Colonic mucosa (tissue), 4 donors: ENCODE data around the gene OR52M1. TPM values are rescaled to one million over a fixed set of nuclear protein-coding genes. Genes with fewer than 3 reads are reported as not detected.

ENCODE experiments used
- DNase-seq: peaks from one replicate; pipeline ENCODE4 v3.0.0-alpha.2; 2020
- H3K27ac ChIP-seq: fragments of 200-600 bp; one replicate; pipeline ENCODE4 v1.8.0; 2021
- H3K27me3 ChIP-seq: fragments of 200-600 bp; one replicate; pipeline ENCODE4 v1.8.0; 2021
- H3K36me3 ChIP-seq: fragments of 200-600 bp; one replicate; pipeline ENCODE4 v1.8.0; 2021
- H3K4me1 ChIP-seq: fragments of 200-600 bp; one replicate; pipeline ENCODE4 v1.8.0; 2021; ENCODE audit warnings: mild to moderate bottlenecking
- H3K4me3 ChIP-seq: fragments of 200-600 bp; one replicate; pipeline ENCODE4 v1.8.0; 2021
- H3K9ac ChIP-seq, 2 donors: one replicate each; pipeline ENCODE4 v1.7.0; 2013; ENCODE audit warnings: control low read depth in 2 of 2, low read depth in 2 of 2, low read length in 2 of 2
- H3K9me3 ChIP-seq: fragments of 200-600 bp; one replicate; pipeline ENCODE4 v1.8.0; 2021
- CTCF ChIP-seq: fragments of 200-600 bp; IDR thresholded peaks from one replicate; pipeline ENCODE4 v1.8.0; 2022; ENCODE audit warnings: antibody characterized with exemption, mild to moderate bottlenecking
- intact Hi-C: fragments of 100-400 bp; cut with DNase I; formaldehyde crosslinking; loops from one replicate; pipeline ENCODE4 v1.14.1; 2022
- total RNA-seq, 2 donors: library from RNA; stranded (reverse); fragmentation: NEBNext Ultra II Directional in 1 of 2; extraction: Animal tissue kit (Norgen Biotek cat#: 25700) in 1 of 2; gene quantifications; one replicate each; pipeline ENCODE4 v1.2.1, GENCODE V29; 2021
- donor health status: healthy.
- donor health status: DM: no; HTN: no; CAD: no.
- donor health status: DM: no; HTN: no; CAD: no.

The OR52M1 gene
- total RNA-seq, 2 donors from 2014 or later, result not detected

GRCh38 chr11:4589017-4589416, 44.0 kb downstream of the OR52M1 start:
- Histone ChIP-seq H3K27me3 (no peaks in the 10 kb centered on the region), H3K9ac (no peak overlapping the region), H3K9me3 (no peaks in the 10 kb centered on the region), H3K27ac (no peak overlapping the region), H3K4me3 (no peak overlapping the region), H3K36me3 (no peaks in the 10 kb centered on the region), H3K4me1 (no peaks in the 10 kb centered on the region)
- DNase-seq, result no peak
- intact Hi-C loops, result no loop called here
- no peak for TF ChIP-seq CTCF

- Histone ChIP-seq H3K27me3 (no peaks in the 10 kb centered on the region), H3K4me3 (no peak within 1 kb of the TSS)
- TF ChIP-seq CTCF, result no peak
Observed at GRCh38 chr11:4593739-4594138, 48.7 kb downstream of the OR52M1 start, which contains the start of gene OR52I1. Gene OR52I1 (plus strand): TSS chr11:4594039. CDS start chr11:4594039, 0 bp downstream.

More at GRCh38 chr11:4593739-4594138, 48.7 kb downstream of the OR52M1 start, which contains the start of gene OR52I1:
- no peak for DNase-seq
- H3K27ac ChIP-seq, result no peak within 1 kb of the TSS
- intact Hi-C loops, result no loop called here
- H3K9me3 ChIP-seq, result no peaks in the 10 kb centered on the region
- H3K4me1 ChIP-seq, result no peaks in the 10 kb centered on the region
- H3K36me3 ChIP-seq, result no peaks in the 10 kb centered on the region
- no peak within 1 kb of the TSS for H3K9ac ChIP-seq

Other genes starting within 250 kb of the OR52M1 start
- not detected for gene OR52B4, start 176.8 kb upstream of the OR52M1 start, total RNA-seq
- gene TRIM21, start 151.5 kb upstream of the OR52M1 start, total RNA-seq, result 10 to 100 TPM; 23.1 to 25.8 TPM
- gene OR52K2, start 95.9 kb upstream of the OR52M1 start, total RNA-seq, result not detected
- gene OR52K1, start 62.5 kb upstream of the OR52M1 start, total RNA-seq, result not detected
- gene OR52I2, start 36.6 kb downstream of the OR52M1 start, total RNA-seq, result not detected
- gene OR52I1, start 48.8 kb downstream of the OR52M1 start, total RNA-seq, result not detected
- gene TRIM68, start 63.0 kb downstream of the OR52M1 start, total RNA-seq, result 10 to 100 TPM; 13.9 to 20.0 TPM
- gene OR51D1, start 92.3 kb downstream of the OR52M1 start, total RNA-seq, result not detected
- 1 to 10 TPM in 1 of 2 donors, under 1 TPM in 1; 0.22 to 1.0 TPM for gene OR51E1, start 98.8 kb downstream of the OR52M1 start, total RNA-seq
- under 1 TPM; 0.30 to 0.74 TPM for gene OR51E2, start 152.7 kb downstream of the OR52M1 start, total RNA-seq
- gene MMP26, start 159.6 kb downstream of the OR52M1 start, total RNA-seq, result not detected
- not detected for gene OR51F1, start 224.7 kb downstream of the OR52M1 start, total RNA-seq